Measurements from ENCODE around the gene STK32B.

GRCh38 chr4:5395781-5396180, 344.5 kb downstream of the STK32B start:
- TF ChIP-seq GATA2 (IDR thresholded peaks at IDR 0.05; ENCODE audit: low read depth, low read length), result no peak
- TF ChIP-seq GATA3 (IDR thresholded peaks at IDR 0.05; ENCODE audit: low read depth, low read length), result no peak

Measured in SH-SY5Y (cell line).